Choroid plexus epithelial cell (primary cell): ENCODE data around the gene FGF3.

Experiments
- DNase-seq: peaks from one replicate; pipeline ENCODE4 v3.0.0-alpha.2; 2010; ENCODE audit warnings: low read depth
- H3K4me3 ChIP-seq: 2 replicates; pipeline ENCODE4 v1.5.1; 2011; ENCODE audit warnings: low read depth, mild to moderate bottlenecking, control low read depth, low read length, moderate library complexity
- TF ChIP-seq, protein P1 (sequence below): conservative IDR thresholded peaks from 2 replicates; pipeline ENCODE4 v1.5.1; 2011; ENCODE audit warnings: low read depth, mild to moderate bottlenecking, control low read depth, inconsistent platforms, low read length, moderate library complexity

FGF3 gene

DNA sequence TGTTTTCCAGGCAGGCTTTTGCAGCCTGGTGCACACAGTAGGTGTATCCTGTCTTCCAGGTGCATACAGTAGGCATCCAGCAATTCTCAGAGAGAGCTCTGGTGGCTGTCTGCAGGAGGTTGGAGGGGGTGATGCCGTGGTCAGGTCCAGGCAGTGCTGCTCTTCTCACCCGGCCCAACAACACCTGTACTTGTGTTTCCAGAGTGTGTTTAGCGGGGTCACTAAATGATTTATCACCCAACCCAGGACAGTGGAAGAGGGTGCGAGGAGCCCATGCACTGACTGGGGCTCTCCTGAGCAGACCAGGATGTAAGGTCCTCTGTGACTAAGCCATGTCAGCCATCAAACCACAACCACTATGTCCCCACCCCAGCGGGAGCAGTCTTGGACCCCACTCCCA lies 18.6 kb upstream of the FGF3 start:
- DNase-seq, result no peak

DNA sequence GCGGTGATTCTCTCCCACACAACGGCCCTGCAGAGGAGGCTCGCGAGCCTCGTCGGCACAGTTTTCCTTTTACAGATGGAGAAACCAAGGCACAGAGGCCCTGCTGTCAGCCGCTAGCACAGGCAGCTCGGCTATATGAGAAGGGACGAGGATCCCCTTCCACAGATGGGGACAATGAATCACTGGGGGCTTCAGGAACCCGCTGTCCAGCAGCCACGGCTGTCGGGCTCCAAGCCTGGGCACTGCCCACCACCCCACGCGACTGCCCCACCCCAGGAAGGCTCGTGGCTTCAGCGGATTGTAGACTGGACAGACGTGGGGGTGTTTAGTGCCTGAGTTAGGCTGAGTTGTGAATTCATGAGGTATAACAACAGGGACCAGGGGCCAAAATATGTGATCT lies 17.2 kb upstream of the FGF3 start:
- TF ChIP-seq, protein P1, sequence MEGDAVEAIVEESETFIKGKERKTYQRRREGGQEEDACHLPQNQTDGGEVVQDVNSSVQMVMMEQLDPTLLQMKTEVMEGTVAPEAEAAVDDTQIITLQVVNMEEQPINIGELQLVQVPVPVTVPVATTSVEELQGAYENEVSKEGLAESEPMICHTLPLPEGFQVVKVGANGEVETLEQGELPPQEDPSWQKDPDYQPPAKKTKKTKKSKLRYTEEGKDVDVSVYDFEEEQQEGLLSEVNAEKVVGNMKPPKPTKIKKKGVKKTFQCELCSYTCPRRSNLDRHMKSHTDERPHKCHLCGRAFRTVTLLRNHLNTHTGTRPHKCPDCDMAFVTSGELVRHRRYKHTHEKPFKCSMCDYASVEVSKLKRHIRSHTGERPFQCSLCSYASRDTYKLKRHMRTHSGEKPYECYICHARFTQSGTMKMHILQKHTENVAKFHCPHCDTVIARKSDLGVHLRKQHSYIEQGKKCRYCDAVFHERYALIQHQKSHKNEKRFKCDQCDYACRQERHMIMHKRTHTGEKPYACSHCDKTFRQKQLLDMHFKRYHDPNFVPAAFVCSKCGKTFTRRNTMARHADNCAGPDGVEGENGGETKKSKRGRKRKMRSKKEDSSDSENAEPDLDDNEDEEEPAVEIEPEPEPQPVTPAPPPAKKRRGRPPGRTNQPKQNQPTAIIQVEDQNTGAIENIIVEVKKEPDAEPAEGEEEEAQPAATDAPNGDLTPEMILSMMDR, result no peak
- no peak for DNase-seq

More for the DNA sequence above, 18.6 kb upstream of the FGF3 start:
- H3K4me3 ChIP-seq, result no peak overlapping the region
- TF ChIP-seq, protein P1, result no peak

DNA sequence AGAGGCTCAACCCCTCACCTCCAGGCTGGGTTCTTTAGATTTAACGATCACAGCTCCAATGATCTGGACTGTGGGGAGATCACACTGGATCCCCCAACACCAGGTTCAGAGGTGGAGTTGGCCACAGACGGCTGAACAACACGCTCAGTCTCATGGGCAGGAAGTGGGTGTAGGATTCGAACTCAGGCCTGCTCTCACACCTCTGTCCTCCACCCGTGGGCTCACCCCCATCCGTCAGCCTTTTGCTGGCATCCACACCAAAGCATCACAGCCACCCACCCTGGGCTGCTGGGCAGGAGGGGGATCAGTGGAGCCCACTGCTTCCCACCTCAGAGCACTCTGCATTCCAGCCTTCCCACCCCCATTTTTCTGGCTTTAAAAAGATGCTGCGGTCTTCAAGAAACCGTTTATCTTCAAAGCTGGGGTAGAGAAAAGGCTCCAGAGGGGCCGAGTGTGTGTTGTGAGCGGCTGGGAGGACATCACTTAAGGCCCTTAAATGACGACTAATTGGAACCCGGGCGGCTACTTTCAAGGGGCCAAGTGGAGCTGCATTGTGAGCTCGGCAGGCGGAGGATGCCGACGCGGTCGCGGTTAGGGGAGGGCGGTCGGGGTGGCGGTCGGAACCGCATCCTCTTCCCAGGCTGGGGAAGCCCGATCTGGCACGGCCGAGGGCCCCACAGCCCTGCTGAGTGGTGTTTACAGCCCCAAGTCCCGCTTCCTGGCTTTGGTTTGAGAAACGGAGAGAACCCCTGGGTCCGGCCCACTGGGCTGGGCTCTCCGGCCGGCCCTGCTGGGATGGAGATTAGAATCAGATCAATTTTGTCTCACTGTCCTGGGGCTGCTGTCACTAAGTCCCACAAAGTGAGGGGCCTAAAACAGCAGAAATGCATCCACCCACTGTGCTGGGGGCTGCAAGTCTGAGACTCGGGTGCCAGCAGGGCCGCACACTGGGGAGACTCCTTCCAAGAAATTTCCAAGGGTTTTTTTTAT lies 15.9 kb upstream of the FGF3 start:
- TF ChIP-seq, protein P1, result no peak
- no peak for DNase-seq
- H3K4me3 ChIP-seq, result no peak overlapping the region

More for the DNA sequence above, 17.2 kb upstream of the FGF3 start:
- H3K4me3 ChIP-seq, result no peak overlapping the region

DNA sequence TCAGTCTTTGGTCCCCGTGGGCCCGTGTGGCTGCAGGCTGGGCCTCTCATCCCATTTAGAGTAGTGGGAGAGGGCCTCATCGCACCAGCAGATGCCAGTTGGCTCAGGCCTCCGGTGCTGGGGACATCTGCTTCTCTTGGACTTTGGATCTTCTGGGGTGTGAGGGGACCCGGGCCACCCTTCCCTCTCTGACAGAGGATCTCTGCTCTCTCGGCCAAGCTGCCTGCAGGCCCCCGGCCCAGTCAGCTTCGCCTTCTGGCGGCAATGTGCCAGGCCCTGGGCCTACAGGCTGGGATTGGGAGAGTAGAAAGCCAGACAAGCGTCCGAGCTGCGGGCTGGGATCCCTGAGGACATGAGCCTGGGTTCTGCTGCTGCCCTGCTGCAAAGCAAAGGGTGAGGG lies 15.0 kb upstream of the FGF3 start:
- TF ChIP-seq, protein P1, result no peak
- H3K4me3 ChIP-seq, result no peak overlapping the region
- no peak for DNase-seq

DNA sequence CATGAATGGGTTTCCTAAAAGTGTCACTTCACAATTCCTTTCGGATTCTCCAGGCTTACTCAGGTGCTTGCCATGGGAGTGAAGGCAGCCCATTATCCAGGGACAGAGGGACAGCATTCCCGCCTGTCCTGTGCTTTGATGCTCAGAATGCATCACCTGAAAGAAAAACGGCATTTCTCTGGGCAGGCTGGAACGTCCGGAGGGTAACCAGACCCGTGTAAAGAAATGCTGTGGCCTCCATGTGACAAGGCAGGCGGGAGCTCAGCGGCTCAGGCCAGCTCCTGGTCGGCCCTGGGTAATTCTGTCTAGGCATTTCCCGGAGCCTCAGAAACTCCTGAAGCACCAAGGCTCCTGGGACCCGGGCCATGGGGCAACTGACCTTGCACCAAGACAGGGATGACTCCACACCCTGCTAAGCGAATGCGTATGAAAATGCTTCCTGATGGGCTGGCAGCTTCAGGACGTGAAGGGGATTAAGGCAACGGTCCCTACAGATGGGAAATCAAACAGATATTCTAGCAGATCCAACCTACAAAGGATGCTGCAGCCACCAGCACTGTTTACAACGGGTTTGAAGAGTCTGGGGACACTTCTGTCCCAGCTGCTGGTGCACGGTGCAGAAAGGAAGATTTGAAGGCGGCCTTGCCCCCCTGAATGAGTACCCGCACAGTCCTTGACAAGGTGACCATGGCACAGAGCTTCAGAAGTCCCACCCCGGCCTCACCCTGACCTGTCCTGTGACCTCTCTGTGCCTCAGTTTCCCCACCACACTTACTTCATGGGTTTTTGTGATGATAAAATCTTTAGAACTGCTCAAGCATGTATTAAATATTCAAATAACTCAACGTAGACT lies 13.6 kb upstream of the FGF3 start:
- TF ChIP-seq, protein P1, result no peak
- DNase-seq, result no peak
- H3K4me3 ChIP-seq, result no peak overlapping the region

DNA sequence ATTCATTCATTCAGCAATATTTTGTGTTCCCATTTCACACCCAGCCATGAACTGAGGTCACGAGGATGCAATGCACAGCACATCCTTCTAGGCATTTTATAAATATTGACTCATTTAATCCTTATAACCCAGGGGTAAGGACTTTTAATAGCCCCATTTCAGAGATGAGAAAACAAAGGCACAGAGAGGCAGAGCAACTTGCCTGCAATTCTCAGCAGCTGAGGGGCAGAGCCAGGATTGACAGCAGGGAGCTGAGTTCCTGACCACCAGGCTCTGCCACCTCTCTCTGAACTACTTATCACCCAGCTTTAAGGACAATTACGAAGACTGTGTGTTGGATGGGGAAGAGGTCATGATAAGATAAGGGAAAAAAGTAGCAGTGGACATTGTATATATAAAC lies 12.8 kb upstream of the FGF3 start:
- TF ChIP-seq, protein P1, result no peak
- DNase-seq, result no peak
- H3K4me3 ChIP-seq, result no peak overlapping the region
